Glomerular endothelial cell (primary cell): Measurements from ENCODE around the gene RGS3. TPM values are rescaled to one million over a fixed set of nuclear protein-coding genes. Genes with fewer than 3 reads are reported as not detected.

Experiments used
- DNase-seq: peaks from one replicate; pipeline ENCODE4 v3.0.0-alpha.2; 2011; ENCODE audit warnings: low read depth, low spot score; ENCODE audit errors: extremely low read depth
- total RNA-seq: library from RNA; depleted of rRNA; stranded (reverse); fragments of >200 nt; gene quantifications from 2 replicates; pipeline ENCODE4 v1.2.3, GENCODE V29; 2015

The RGS3 gene
- total RNA-seq, 1 donor from 2014 or later = 602 TPM

GRCh38 chr9:113614843-113615648, 151.5 kb downstream of the RGS3 start:
- DNase-seq = no peak

- DNase-seq = no peak
Measured at GRCh38 chr9:113616116-113616515, 152.6 kb downstream of the RGS3 start.

- no peak for DNase-seq
Measured at GRCh38 chr9:113616621-113617496, 153.3 kb downstream of the RGS3 start.

- DNase-seq = no peak
Measured at GRCh38 chr9:113617550-113617949, 154.0 kb downstream of the RGS3 start.

GRCh38 chr9:113618836-113619490, 155.4 kb downstream of the RGS3 start:
- DNase-seq = no peak

GRCh38 chr9:113619491-113620376, 156.2 kb downstream of the RGS3 start:
- DNase-seq = no peak

- DNase-seq = peak; percentile 86
Measured at GRCh38 chr9:113620377-113621161, 157.0 kb downstream of the RGS3 start.

- DNase-seq = peak; percentile 88
Measured at GRCh38 chr9:113621309-113621791, 157.8 kb downstream of the RGS3 start.

GRCh38 chr9:113621980-113622379, 158.5 kb downstream of the RGS3 start:
- no peak for DNase-seq

GRCh38 chr9:113622600-113623400, 159.3 kb downstream of the RGS3 start:
- DNase-seq = no peak

- no peak for DNase-seq
Measured at GRCh38 chr9:113623851-113624485, 160.4 kb downstream of the RGS3 start.

GRCh38 chr9:113624721-113625120, 161.2 kb downstream of the RGS3 start:
- DNase-seq = no peak

GRCh38 chr9:113625486-113625885, 162.0 kb downstream of the RGS3 start:
- DNase-seq = no peak

- DNase-seq = no peak
Measured at GRCh38 chr9:113626735-113627495, 163.4 kb downstream of the RGS3 start.

- DNase-seq = no peak
Measured at GRCh38 chr9:113628621-113629020, 165.1 kb downstream of the RGS3 start.

GRCh38 chr9:113630386-113631136, 167.0 kb downstream of the RGS3 start:
- no peak for DNase-seq
